GM18868 (cell line): Measurements from ENCODE around the gene KPNA3.
"Not testable (repeated sequence)": the region's sequence is repeated elsewhere in the genome, so short reads cannot be mapped to it uniquely, and the experiment has no call there.

Experiments
- ATAC-seq: cut with Tn5 transposase; IDR thresholded peaks from one replicate; pipeline ENCODE4 v1.9.1; 2021; ENCODE audit warnings: mild to moderate bottlenecking, moderate library complexity; ENCODE audit not compliant: unreplicated experiment

KPNA3 gene, protein sequence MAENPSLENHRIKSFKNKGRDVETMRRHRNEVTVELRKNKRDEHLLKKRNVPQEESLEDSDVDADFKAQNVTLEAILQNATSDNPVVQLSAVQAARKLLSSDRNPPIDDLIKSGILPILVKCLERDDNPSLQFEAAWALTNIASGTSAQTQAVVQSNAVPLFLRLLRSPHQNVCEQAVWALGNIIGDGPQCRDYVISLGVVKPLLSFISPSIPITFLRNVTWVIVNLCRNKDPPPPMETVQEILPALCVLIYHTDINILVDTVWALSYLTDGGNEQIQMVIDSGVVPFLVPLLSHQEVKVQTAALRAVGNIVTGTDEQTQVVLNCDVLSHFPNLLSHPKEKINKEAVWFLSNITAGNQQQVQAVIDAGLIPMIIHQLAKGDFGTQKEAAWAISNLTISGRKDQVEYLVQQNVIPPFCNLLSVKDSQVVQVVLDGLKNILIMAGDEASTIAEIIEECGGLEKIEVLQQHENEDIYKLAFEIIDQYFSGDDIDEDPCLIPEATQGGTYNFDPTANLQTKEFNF

DNA sequence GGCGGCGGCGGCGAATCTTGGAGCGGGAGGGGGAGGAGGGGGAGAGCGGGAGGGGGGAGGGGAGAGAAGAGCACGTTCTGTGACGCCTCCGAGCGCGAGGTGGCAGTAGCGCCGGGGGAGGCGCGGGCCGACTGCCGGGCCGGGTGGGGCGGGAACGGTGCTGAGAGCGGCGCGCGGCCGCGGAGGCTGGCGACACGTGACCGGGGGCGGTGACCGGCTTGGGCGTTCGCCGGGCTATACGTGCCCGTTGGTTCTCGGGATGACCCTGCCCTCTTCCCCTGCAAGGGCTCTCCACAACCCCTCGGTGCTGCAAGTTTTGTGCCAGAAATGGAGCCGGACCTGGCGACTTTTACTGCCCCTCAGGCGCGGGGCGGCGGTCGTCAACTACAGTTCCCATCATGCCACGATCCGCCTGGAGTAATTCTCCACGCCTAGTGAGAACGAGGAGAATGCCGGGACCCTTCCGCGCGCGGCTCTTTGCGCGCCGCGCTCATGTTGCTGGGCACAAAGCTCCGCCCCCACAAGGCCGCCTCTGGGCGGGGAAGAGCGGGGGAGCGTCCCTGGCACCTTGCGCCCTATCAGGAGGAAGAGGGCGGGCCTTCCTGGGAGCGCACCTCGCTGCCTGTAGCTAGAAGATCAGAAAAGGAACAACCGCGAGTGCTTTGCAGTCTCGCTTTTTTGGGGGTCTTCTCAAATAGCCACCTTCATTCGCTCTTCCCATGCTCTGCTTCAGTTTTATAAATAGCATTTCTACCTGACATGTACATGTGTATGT is at the start of gene KPNA3:
Gene KPNA3 (minus strand): TSS at position 133 of the 775 bp plus-strand sequence. CDS start 176 bp downstream, outside the sequence.
- ATAC-seq: peak; percentile 90

DNA sequence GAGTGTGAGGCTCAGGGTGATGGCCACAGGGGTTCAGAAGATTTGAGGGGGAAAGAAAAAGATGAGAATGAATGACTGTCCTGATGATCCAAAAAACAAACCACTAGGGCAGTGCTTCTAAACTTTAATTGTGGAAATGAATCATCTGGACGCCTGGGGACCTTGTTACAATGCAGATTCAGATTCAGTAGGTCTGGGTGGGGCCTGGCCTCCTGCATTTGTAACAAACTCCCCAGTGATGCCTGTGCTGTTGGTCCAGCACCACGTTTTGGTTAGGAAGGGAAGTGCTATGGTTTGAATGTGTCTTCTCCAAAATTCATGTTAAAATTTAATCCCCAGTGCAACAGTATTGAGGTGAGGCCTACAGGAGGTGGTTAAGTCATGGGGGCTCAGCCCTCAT is 49.5 kb upstream of the KPNA3 start:
- no peak for ATAC-seq

DNA sequence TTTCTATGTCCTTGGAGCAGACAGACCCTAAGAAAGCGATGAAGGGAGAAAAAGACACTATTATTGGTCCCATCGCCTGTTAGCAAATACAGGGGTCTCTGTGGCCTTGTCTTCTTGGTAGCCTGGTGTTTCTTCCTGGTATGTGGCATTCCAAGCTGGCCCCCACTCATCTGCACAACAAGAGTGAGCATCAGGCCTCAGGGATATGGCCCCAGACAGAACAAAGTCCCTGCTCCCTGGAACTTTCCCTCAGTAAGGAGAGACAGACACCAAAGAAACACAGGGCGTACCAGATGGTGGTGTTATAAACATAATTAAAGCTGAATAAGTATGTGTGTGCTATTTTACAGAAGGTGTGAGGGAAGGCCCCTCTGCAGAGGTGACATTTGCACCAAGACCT is 48.2 kb upstream of the KPNA3 start:
- ATAC-seq: no peak

DNA sequence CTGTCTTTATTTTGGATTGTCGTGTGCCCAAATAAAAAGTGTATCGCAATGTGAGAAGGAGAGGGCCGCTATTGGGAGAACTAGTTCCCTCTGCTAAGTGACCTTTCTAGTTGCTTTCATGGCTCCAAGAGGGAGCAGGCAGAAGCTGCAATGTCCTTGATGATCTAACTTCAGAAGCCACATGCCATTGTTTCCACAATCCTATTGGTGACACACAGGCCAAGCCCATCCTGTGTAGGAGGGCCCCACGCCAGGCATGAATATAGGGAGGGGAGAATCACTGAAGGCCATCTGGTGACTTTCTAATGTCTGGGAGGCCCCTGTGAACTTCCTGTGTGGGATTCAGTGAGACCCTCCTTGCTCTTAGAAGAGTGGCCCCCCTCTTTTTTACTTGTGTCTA is 47.8 kb upstream of the KPNA3 start:
- no peak for ATAC-seq

DNA sequence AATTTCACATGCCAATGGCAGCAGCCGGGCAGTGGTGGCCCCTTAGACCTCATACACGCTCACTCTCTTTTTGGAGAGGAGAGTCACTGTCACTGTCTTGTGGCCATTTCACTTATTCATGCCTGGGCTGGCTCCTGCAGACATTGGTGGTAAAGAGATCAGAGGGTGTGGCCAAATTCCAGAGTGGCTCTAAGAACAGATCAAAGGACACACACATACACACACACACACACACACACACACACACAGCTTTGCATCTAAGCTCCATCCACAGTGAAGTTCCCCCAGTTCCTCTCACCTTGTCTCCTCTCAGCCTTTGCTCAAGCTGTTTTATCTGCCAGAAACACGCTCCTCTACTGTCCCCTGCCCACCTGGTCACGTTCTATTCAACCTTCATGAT is 46.5 kb upstream of the KPNA3 start:
- ATAC-seq: no peak

DNA sequence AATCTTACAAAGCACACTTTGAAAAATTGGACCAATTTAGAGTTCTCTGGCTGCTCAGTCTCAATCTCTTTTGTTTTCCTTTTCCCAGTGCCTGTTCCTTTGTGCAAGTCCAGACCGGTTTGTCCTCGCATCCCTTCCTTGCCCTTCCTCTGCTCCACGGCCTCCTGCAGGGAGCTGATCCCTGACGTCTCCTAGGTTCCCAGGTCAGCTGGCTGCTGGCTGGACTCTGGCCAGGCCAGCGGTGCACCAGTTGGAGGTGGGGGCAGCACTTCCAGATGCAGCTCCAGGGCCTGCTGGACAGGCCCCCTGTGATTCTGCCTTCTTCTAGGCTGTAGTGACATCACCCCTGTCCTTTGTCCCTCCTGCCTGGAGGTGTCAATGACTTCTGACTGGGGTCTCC is 44.0 kb upstream of the KPNA3 start:
- ATAC-seq: no peak

DNA sequence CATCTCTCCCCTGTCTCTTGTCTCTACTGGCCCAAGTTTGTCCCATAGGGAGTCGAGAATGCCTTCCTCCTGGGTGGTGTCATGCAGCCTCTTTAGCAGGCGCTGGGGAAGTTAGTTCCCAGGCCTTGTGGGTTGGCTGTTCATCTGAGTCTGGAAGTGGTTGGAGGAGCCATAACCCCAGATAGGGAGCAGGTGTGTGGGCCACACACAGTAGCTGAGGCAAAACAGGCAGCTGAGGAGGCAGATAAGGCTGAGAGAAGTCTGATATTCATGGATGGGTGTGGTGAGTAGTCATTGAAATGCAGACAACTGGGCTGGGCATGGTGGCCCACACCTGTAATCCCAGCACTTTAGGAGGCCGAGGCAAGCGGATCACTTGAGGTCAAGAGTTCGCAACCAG is 40.9 kb upstream of the KPNA3 start:
- ATAC-seq: no peak

DNA sequence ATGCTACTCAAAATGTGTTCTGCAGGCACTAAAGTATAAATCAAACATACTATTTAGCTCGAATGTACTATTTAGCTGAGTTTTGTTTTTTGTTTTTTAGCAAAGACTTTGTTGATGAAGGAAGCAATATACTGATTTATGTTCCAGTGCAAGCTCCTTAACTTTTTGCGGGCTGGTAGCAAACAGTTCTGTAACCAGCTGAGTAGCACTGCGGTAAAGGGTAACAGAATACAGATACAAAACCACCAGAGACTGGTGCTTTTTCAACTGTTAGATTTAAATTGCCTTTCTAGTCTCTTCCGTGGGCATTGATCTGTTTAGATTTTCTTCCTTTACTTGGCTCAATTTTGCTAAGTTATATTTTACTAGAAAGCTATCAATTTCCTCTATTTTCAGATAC is 39.0 kb upstream of the KPNA3 start:
- no peak for ATAC-seq

DNA sequence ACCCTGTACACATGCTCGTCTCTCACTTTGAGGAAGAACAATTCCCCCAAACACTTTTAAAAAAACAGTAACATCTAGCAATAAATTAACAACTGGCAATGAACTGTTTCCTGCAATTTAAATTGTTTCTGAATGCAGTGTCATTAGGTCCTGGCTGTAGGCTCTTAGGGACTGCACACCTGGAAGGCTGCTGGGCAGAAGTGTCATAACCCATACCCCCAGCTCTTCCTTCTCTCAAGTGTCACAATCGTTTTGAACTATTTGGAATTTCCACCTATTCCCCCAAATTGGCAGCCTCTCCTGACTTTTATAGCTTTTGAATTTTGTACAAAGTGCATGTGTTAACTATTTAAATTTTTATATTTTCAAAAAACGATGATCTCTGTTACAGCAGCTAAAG is 38.2 kb upstream of the KPNA3 start:
- ATAC-seq: no peak

DNA sequence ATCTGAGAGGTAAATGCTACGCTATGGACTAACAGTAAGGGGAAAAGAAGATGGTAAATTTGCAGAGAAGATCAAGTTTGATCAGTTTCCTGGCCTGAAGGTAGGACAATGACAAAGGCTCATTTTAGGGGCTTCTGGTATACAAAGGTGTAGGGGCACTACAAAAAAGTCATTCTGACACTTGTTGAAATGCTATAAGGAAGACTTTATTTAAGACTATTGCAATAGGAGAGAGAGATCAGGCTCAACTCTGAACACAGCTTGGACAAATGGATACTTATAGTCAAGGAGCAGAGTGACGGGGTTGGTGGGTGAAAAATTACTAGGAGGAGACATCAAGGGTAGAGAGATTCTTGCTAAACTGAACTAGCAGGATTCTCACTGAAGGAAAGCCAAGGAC is 37.2 kb upstream of the KPNA3 start:
- no peak for ATAC-seq

DNA sequence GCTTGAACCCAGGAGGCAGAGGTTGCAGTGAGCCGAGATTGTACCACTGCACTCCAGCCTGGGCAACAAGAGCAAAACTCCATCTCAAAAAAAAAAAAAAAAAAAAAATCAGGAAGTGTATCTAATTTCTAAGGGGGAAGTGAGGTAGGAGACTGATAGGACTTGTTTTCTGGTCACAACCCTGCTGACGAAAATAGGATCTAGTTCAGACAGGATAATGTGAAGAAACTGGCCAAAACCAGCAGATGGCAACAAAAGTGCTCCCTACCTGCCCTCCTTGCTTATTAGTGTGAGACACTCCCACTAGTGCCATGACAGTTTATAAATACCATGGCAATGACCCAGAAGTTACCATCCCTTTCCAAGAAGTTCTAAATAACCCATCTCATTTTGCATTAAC is 36.0 kb upstream of the KPNA3 start:
- ATAC-seq: no peak

DNA sequence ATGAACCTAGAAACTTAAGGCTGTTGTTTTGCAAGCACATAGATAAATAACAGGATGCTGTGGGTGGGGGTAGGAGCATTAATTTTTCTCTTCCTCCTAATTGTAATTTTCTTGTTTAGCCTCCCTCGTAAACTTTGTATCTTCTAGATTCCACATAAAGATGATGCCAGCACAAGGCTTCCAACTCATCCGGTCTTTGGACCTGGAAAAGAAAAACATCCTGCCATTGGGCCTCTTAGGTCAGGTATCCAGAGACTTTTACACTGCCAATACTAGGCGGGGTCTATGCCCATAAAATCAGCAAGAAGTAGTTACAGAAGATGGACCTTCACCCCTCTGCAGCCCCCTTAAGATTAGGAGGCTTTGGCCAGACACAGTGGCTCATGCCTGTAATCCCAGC is 35.4 kb upstream of the KPNA3 start:
- ATAC-seq: no peak

DNA sequence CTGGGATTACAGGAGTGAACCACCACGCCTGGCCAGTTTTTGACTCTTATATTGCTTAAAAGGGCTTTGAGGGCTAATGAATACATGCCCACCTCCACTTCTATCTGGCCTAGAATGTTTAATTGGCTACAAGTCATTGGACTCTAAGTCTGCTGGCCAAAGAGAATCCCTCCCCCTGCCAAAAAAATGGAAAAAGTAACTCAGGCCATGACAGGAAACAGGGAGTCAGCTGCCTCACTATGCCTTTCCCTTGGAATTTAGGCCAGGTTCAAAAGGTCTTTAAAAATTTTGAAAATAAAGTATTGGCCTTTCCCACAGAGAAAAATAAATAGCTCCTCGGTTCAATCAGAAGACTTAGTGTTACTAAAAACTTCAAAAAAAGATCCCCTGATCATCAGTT is 34.9 kb upstream of the KPNA3 start:
- no peak for ATAC-seq

DNA sequence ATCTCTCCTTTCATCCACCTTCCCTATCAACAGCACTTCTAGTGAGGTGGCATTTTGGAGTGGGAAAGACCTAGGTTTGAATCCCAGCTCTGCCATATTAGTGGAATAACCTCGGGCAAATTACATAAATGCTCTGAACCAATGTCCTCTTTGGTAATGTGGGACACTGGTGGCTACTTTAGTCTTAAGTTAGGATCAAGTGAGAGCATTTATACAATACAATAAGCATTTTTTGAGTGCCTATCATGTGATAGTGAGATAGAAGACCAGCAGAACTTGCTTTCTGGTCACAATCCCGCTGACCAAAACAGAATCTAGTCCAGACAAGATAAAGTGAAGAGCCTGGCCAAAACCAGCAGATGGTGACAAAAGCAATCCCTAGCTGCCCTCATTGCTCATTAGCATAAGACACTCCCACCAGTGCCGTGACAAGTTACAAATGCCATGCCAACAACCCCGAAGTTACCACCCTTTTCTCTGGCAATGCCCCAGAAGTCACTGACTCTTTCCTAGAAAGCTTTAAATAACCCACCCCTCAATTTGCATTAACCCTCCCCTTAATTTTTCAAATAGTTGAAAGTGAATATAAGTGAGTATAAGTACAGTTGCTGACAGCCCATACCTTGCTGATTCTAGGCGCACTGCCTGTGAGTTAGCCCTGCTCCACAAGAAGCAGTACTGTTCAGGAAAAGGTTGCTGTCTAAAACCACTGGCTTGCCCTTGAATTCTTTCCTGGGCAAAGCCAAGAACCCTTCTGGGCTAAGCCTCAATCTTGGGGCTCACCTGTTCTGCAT is 28.9 kb upstream of the KPNA3 start:
- ATAC-seq: no peak

DNA sequence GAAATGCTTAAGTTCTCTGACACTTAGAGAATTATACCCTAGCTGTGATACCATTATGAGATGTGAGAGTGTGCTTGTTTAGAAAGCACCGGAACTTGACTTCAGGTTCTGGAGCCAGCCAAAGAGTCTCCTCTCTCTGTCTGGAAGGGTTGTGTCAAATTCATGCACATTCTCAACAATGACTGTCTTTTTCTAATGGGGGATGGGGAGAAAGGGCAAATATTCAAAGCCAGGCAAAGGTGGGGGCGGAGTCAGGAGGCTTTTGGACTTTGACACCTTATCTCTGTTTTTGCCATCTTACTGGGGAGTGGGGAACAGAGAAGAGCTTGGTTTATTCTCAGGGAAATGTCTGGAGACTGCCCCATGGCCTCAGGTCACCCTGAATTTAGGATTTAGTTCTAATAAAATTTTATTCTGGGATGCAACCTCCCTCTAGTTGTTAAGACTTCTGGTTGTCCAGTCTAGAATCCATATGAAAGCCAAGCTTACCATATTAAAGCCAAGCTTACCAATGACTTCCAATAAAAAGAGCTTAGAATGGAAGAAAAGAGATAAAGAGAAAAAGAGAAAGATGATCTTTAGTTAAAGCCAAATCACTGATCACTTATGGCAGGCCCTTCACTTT is 28.2 kb upstream of the KPNA3 start:
- no peak for ATAC-seq

DNA sequence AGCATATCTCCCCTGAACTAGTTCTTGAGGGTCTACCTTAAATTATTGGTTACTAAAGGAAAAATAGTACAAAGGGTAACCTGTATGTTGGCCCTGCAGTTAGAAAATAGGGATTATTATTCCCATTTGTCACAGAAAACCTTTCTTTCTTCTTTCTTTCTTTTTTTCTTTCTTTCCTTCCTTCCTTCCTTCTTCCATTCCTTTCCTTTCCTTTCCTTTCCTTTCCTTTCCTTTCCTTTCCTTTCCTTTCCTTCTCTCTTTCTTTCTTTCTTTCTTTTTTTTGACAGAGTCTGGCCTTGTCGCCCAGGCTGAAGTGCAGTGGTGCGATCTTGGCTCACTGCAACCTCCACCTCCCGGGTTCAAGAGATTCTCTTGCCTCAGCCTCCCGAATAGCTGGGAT is 23.6 kb upstream of the KPNA3 start:
- ATAC-seq: not testable (repeated sequence)

DNA sequence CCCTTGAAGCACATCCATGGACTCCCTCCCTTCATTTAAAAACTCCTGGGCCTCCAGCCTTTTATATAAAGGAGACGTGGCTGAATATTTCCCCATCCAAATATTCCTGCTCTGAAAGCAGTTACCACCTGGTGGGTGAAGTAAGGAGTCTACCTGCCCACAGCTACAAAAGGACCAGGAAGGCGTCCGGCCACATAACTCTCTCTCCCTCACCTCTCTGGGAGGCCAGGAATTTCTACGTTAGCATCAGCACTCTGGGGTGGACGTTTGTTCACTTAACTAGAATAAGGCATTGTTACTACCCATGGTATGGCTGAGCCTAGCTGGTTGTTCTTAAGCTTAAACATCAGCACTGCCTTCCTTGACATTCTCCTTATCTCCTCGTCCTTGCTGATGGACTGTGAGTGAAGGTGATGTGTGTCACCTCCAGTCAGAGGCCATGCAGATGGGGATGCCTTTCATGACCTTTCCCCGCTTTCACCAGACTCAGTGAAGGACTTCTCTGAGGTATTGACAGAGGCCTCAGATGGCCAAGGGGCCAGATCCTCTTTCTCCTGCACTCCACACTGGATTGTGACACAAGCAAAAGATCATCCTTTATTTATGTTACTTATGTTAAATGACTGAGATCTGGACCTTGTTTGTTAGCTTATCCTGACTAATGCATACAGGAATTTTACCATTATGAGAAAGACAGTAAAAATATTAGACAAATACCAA is 22.2 kb upstream of the KPNA3 start:
- no peak for ATAC-seq

DNA sequence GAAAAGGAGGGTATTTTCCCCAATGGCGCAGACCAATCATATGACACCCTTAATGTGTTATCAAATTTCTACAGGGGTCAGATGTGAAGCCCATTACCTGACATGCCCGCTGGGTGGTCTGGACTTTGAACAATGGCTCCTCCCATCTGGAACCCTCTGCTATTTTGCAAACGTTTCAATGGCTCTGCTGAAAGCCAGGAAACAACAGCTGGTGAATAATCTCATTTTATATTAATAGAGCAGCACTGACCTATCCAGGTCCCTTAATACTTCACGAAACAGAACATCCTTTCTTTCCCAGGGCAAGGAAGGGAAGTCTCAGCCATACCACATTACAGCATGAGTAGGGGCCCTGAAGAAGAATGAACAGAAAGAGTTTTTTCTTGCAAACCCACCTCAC is 20.3 kb upstream of the KPNA3 start:
- no peak for ATAC-seq

DNA sequence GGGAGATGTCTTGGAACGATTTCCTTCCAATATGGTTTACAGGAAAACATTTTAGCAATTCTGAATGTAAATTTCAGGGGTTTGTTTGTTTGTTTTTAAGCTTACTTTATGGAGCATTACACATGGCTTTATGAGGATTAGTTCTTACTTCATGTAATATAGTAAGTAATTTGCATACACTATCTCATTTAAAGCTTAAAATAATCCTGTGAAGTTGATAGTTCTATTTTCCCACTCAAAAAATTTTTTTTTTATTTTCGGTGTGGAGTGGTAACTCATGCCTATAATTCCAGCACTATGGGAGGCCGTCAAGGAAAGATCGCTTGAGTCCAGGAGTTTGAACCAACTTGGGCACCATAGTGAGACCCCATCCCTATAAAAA is 19.0 kb upstream of the KPNA3 start:
- no peak for ATAC-seq
